HG03565 (cell line): ENCODE results near the gene MEGF11.

Experiments used
- ATAC-seq: cut with Tn5 transposase; IDR thresholded peaks from one replicate; pipeline ENCODE4 v1.9.1; 2021; ENCODE audit warnings: mild to moderate bottlenecking, moderate library complexity; ENCODE audit not compliant: unreplicated experiment

MEGF11 gene

GRCh38 chr15:66097151-66098021 lies 156.2 kb downstream of the MEGF11 start:
- ATAC-seq: no peak

- ATAC-seq: no peak
Observed at GRCh38 chr15:66096688-66097058, 156.9 kb downstream of the MEGF11 start.

- ATAC-seq: no peak
Observed at GRCh38 chr15:66095871-66096687, 157.5 kb downstream of the MEGF11 start.

- ATAC-seq: no peak
Observed at GRCh38 chr15:66094331-66094730, 159.2 kb downstream of the MEGF11 start.

GRCh38 chr15:66092053-66093016 lies 161.2 kb downstream of the MEGF11 start:
- no peak for ATAC-seq

GRCh38 chr15:66089509-66089908 lies 164.0 kb downstream of the MEGF11 start:
- no peak for ATAC-seq

- no peak for ATAC-seq
Observed at GRCh38 chr15:66089049-66089448, 164.5 kb downstream of the MEGF11 start.

- ATAC-seq: no peak
Observed at GRCh38 chr15:66085128-66085527, 168.4 kb downstream of the MEGF11 start.

GRCh38 chr15:66084704-66085103 lies 168.8 kb downstream of the MEGF11 start:
- no peak for ATAC-seq

GRCh38 chr15:66080717-66081398 lies 172.7 kb downstream of the MEGF11 start:
- no peak for ATAC-seq

- no peak for ATAC-seq
Observed at GRCh38 chr15:66078929-66079275, 174.6 kb downstream of the MEGF11 start.

- no peak for ATAC-seq
Observed at GRCh38 chr15:66078196-66078928, 175.2 kb downstream of the MEGF11 start.

- no peak for ATAC-seq
Observed at GRCh38 chr15:66077320-66077663, 176.3 kb downstream of the MEGF11 start.

- ATAC-seq: no peak
Observed at GRCh38 chr15:66076591-66077319, 176.8 kb downstream of the MEGF11 start.

- no peak for ATAC-seq
Observed at GRCh38 chr15:66075947-66076346, 177.6 kb downstream of the MEGF11 start.

- no peak for ATAC-seq
Observed at GRCh38 chr15:66072616-66073361, 180.8 kb downstream of the MEGF11 start.

- no peak for ATAC-seq
Observed at GRCh38 chr15:66071921-66072295, 181.6 kb downstream of the MEGF11 start.

GRCh38 chr15:66071160-66071920 lies 182.2 kb downstream of the MEGF11 start:
- no peak for ATAC-seq
